RPMI8226 (cell line): Measurements from ENCODE around the gene RAB11B.
"Not testable (repeated sequence)": the region's sequence is repeated elsewhere in the genome, so short reads cannot be mapped to it uniquely, and the experiment has no call there.

Source experiments
- DNase-seq: peaks from one replicate; pipeline ENCODE4 v3.0.0-alpha.2; 2015

RAB11B gene

GRCh38 chr19:8389891-8390616 is at the start of gene RAB11B:
Gene RAB11B, plus strand, starts transcription at chr19:8390360. Its CDS starts 57 bp downstream, at chr19:8390417.
- peak; percentile 99 for DNase-seq

DNA sequence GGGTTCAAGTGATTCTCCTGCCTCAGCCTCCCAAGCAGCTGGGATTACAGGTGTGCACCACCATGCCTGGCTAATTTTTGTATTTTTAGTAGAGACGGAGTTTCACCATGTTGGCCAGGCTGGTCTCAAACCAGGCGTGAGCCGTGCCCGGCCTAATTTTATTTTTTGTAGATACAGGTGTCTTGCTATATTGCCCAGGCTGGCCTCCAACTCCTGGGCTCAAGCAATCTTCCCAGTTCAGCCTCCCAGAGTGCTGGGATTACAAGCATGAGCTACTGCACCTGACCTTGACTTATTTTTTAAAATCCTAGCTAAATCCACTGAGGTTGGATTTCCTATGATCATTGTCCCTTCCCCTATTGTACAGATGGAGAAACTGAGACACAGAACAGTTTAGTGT is 48.7 kb upstream of the RAB11B start:
- not testable (repeated sequence) for DNase-seq

- no peak for DNase-seq
These were observed 47.9 kb upstream of the RAB11B start for GRCh38 chr19:8342316-8342683.

- peak; percentile 95 for DNase-seq
These were observed 47.3 kb upstream of the RAB11B start, which contains the start of gene KANK3 for GRCh38 chr19:8342684-8343482. Gene KANK3, minus strand, starts transcription at chr19:8343262. Its CDS starts 5,434 bp downstream, at chr19:8337828.

- DNase-seq: no peak
These were observed 46.7 kb upstream of the RAB11B start for GRCh38 chr19:8343483-8343844.

- DNase-seq: not testable (repeated sequence)
These were observed 40.4 kb upstream of the RAB11B start for GRCh38 chr19:8349629-8350372.

DNA sequence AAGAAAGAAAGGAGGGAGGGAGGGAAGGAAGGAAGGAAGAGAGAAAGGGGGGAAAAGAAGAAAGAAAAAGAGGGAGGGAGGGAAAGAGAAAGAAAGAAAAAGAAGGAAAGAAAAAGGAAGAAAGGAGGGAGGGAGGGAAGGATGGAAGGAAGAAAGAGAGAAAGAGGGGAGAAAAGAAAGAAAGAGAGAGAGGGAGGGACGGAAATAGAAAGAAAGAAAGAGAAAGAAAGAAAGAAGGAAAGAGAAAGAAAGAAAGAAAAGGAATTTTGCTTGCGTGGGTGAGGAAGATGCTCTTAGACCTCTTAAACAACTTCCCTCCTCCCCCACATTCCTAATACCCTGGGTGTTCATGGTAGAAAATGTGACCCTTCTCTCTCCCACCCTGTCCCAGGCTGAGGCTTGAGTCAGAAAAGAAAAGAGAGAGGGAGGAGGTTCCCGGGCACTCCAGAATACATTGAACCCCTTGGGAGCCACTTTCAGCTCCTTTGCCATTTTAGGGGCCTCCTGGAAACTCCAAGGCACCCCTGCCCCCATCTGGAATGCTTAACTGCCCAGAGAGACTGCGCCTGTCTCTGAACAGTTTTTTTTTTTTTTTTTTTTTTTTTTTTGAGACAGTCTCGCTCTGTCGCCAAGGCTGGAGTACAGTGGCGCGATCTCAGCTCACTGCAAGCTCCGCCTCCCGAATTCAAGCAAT is 37.9 kb upstream of the RAB11B start:
- DNase-seq: no peak

DNA sequence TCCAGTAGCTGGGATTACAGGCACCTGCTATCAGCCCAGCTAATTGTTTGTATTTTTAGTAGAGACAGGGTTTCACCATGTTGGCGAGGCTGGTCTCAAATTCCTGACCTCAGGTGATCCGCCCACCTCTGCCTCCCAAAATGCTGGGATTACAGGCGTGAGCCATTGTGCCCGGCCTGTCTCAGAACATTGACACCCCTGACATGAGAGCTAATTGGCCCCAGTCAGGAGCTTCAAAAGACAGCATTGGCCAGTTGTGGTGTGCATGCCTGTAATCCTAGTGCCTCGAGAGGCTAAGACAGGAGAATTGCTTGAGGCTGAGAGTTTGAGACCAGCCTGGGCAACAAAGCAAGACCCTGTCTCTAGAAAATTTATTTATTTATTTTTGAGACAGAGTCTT is 37.3 kb upstream of the RAB11B start:
- not testable (repeated sequence) for DNase-seq

- peak; percentile 37 for DNase-seq
These were observed 34.3 kb upstream of the RAB11B start for GRCh38 chr19:8355631-8356402.

DNA sequence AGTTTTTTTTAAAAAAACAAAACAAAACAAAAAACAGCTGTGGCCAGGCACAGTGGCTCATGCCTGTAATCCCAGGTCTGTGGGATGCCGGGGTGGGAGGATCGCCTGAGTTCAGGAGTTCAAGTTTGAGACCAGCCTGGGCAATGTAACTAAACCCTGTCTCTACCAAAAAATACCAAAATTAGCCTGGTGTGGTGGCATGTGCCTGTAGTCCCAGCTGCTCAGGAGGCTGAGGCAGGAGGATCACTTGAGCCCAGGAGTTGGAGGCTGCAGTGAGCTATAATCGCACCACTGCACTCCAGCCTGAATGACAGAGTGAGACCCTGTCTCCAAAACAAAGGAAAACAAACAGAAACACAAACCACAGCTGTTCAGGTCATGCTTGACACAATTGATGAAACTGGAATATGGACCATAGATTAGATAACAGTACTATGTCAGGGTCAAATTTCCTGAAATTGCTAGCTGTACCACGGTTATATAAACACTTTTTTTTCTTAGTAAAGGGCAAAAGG is 33.1 kb upstream of the RAB11B start:
- DNase-seq: no peak

DNA sequence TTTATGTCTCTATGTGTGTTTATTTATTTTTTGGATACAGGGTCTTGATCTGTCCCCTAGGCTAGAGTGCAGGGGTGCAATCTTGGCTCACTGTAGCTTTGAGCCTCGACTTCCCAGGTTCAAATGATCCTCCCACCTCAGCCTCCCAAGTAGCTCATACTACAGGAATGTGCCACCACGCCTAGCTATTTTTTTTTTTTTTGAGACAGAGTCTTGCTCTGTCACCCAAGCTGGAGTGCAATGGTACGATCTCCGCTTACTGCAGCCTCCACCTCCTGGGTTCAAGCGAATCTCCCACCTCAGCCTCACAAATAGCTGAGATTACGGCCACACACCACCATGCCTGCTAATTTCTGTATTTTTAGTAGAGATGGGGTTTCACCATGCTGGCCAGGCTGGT is 31.2 kb upstream of the RAB11B start:
- DNase-seq: no peak

DNA sequence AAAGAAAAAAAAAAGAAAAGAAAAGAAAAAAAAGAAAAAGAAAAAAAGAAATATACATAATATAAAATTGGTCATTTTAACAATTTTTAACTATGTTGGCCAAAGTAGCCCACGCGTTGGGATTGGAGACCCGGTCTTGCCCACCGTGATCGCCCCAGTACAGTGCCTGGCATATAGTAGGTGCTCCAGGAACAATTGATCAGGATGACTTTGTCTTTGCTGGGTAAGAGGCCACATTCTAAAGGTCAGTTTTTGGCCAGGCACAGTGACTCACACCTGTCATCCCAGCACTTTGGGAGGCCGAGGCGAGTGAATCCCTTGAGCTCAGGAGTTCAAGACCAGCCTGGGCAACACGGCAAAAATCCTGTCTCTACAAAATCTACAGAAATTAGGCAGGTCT is 30.0 kb upstream of the RAB11B start:
- DNase-seq: no peak

GRCh38 chr19:8361921-8362793 is 28.0 kb upstream of the RAB11B start:
- peak; percentile 94 for DNase-seq

GRCh38 chr19:8363803-8364771 is 26.1 kb upstream of the RAB11B start, which contains the start of gene ANGPTL4:
Gene ANGPTL4, plus strand, starts transcription at chr19:8364155. Its CDS starts 167 bp downstream, at chr19:8364322.
- peak; percentile 62 for DNase-seq

- no peak for DNase-seq
These were observed 24.0 kb upstream of the RAB11B start for GRCh38 chr19:8366121-8366581.

DNA sequence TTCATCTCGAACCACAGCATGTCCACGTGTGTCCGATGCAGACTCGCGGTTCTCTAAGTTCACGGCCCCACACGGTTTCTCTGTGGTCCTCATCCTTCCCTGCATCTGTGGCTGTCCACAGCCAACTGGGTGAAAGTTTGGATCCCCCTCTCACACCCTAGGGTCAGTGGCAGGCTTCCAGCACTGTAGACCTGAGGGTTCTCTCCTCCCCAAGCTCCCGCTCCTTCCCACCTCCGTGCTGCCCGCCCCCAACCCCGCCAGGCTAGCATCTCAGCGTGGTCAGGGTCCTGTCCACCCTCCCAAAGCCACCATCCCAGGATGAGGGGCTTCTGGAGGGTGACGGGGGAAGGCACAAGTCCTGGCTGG is 23.2 kb upstream of the RAB11B start:
- DNase-seq: no peak

GRCh38 chr19:8367327-8368001 is 22.7 kb upstream of the RAB11B start:
- DNase-seq: no peak

- no peak for DNase-seq
These were observed 19.8 kb upstream of the RAB11B start for GRCh38 chr19:8370176-8371010.
